Astrocyte (in vitro differentiated cells and primary cell): ENCODE results near the gene SRSF5.

Experiments
- EZH2 ChIP-seq: IDR thresholded peaks from 2 replicates; pipeline ENCODE4 v1.6.1; 2012; ENCODE audit warnings: mild to moderate bottlenecking, low read length, inconsistent platforms; ENCODE audit not compliant: insufficient read depth
- TF ChIP-seq, protein P1 (sequence below): IDR thresholded peaks from 2 replicates; pipeline ENCODE4 v1.5.1; 2011; ENCODE audit warnings: low read depth, mild to moderate bottlenecking, inconsistent platforms, low read length, moderate library complexity; ENCODE audit not compliant: insufficient read depth

DNA sequence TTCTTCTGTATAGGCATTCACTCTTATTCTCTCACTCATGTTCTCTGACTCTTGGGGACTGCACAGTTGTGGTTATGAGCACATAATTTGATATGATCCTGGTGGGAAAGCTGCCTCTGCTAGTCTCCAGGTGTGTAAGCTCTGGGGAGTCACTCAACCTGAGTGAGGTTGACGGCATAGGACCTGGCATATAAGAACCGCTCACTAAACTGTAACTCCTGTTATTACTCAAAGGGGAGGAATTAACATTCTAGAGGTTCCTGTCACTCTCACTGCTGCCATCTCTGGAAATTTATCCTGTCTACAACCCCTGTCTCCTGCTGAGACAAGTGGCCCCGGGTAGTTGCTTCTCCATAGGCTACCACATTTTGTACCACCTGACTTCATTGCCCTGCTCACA, 14.0 kb downstream of the SRSF5 start:
- TF ChIP-seq, protein P1, sequence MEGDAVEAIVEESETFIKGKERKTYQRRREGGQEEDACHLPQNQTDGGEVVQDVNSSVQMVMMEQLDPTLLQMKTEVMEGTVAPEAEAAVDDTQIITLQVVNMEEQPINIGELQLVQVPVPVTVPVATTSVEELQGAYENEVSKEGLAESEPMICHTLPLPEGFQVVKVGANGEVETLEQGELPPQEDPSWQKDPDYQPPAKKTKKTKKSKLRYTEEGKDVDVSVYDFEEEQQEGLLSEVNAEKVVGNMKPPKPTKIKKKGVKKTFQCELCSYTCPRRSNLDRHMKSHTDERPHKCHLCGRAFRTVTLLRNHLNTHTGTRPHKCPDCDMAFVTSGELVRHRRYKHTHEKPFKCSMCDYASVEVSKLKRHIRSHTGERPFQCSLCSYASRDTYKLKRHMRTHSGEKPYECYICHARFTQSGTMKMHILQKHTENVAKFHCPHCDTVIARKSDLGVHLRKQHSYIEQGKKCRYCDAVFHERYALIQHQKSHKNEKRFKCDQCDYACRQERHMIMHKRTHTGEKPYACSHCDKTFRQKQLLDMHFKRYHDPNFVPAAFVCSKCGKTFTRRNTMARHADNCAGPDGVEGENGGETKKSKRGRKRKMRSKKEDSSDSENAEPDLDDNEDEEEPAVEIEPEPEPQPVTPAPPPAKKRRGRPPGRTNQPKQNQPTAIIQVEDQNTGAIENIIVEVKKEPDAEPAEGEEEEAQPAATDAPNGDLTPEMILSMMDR = no peak
- no peak for TF ChIP-seq EZH2
